ENCODE results near the gene DAZ1. TPM values are rescaled to one million over a fixed set of nuclear protein-coding genes. Genes with fewer than 3 reads are reported as not detected.
"Not testable (repeated sequence)": the region's sequence is repeated elsewhere in the genome, so short reads cannot be mapped to it uniquely, and the experiment has no call there.

Gene DAZ1, protein sequence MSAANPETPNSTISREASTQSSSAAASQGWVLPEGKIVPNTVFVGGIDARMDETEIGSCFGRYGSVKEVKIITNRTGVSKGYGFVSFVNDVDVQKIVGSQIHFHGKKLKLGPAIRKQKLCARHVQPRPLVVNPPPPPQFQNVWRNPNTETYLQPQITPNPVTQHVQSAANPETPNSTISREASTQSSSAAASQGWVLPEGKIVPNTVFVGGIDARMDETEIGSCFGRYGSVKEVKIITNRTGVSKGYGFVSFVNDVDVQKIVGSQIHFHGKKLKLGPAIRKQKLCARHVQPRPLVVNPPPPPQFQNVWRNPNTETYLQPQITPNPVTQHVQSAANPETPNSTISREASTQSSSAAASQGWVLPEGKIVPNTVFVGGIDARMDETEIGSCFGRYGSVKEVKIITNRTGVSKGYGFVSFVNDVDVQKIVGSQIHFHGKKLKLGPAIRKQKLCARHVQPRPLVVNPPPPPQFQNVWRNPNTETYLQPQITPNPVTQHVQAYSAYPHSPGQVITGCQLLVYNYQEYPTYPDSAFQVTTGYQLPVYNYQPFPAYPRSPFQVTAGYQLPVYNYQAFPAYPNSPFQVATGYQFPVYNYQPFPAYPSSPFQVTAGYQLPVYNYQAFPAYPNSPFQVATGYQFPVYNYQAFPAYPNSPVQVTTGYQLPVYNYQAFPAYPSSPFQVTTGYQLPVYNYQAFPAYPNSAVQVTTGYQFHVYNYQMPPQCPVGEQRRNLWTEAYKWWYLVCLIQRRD
- total RNA-seq (2014; rRNA removed; shearing (Covaris generic)): not detected in 2 replicates

GRCh38 chrY:23198908-23199307, at the start of gene DAZ1:
Gene DAZ1, minus strand, starts transcription at chrY:23199008. Its CDS starts 208 bp downstream, at chrY:23198800.
- not testable (repeated sequence) for DNase-seq (ENCODE audit: low read depth)

GRCh38 chrY:23219233-23219632, 20.4 kb upstream of the DAZ1 start, which contains the start of gene DAZ2:
Gene DAZ2, plus strand, starts transcription at chrY:23219533. Its CDS starts 208 bp downstream, at chrY:23219741.
- DNase-seq (ENCODE audit: low read depth): not testable (repeated sequence)

GRCh38 chrY:23210681-23211080, 11.9 kb upstream of the DAZ1 start:
- not testable (repeated sequence) for DNase-seq (ENCODE audit: low read depth)

DNA sequence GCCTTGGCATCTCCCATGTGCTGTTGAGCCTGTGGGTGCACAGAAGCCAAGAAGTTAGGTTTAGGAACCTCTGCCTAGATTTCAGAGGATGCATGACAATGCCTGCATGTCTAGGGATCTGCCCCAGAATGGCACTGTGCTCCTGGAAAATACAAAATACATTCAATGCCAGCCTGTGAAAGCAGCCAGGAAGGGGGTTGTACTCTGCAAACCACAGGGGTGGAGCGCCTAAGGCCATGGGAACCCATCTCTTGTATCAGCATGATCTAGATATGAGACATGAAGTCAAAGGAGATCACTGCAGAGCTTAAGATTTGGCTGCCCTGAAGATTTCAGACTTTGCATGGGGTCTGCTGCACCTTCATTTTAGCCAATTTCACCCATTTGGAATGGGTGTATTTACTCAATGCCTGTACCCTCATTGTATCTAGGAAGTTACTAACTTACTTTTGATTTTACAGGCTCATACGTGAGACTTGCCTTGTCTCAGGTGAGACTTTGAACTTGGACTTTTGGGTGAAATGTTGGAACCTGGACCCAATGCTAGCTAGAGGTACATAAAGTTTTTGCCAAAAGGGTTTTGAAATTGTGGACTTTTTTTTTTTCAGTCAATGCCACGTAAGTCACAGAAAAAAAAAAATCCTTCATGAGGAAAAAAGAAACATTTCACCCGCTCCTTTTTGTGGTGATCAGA, 11.1 kb upstream of the DAZ1 start:
- DNase-seq (ENCODE audit: low read depth): not testable (repeated sequence)

DNA sequence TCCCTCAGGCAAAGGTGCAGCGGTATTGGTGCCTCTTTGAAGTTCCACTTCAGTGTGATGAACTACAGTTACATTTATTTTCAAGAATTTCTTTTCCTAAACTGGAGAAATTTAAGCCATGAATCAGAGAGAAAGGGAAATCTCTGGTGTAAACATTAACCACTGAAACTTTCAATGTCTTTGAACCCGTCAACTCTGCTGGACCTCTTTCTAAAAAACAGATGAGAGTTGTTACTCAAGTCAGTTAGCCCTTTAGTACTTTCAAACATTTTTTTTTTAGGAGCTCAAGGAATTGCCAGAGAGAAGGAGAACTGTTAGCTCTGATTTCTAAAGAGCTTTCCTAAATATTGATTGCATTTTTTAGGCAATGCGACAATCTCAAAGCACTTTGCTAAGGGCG, 8.6 kb upstream of the DAZ1 start:
- DNase-seq (ENCODE audit: low read depth): not testable (repeated sequence)

Other genes starting within 250 kb of the DAZ1 start
- gene BPY2, start 214.7 kb downstream of the DAZ1 start, total RNA-seq (2014; rRNA removed; shearing (Covaris generic)): not detected in 2 replicates
- not detected in 2 replicates for gene DAZ2, start 20.5 kb upstream of the DAZ1 start, total RNA-seq (2014; rRNA removed; shearing (Covaris generic))